ENCODE results near the gene PRSS27.

The PRSS27 gene

GRCh38 chr16:2720064-2720457, at the start of gene PRSS27:
PRSS27 (minus strand) TSS chr16:2720224; CDS start chr16:2720160, 64 bp downstream.
- DNase-seq (ENCODE audit: low read depth in 1 of 2, low spot score in 1 of 2): no peak

GRCh38 chr16:2769675-2770056, 49.6 kb upstream of the PRSS27 start:
- no peak for DNase-seq (ENCODE audit: low read depth in 1 of 2, low spot score in 1 of 2)

DNA sequence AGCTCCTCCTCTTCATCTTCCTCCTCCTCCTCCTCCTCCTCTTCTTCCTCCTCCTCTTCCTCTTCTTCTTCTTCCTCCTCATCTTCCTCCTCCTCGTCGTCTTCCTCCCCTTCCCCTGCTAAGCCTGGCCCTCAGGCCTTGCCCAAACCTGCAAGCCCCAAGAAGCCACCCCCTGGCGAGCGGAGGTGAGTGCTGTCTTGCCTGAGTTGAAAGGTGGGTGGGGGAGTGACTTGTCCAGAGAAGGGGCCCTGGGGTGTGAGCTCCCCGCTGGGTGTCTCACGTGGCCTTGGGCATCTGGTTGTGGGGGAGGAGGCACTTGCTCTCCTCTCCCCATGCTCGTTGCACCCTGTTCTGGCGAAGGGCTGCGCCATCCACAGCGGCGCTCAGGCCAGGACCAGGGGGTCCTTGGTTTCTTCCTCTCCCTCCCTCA, 49.1 kb upstream of the PRSS27 start:
- DNase-seq (ENCODE audit: low read depth in 1 of 2, low spot score in 1 of 2): no peak

DNA sequence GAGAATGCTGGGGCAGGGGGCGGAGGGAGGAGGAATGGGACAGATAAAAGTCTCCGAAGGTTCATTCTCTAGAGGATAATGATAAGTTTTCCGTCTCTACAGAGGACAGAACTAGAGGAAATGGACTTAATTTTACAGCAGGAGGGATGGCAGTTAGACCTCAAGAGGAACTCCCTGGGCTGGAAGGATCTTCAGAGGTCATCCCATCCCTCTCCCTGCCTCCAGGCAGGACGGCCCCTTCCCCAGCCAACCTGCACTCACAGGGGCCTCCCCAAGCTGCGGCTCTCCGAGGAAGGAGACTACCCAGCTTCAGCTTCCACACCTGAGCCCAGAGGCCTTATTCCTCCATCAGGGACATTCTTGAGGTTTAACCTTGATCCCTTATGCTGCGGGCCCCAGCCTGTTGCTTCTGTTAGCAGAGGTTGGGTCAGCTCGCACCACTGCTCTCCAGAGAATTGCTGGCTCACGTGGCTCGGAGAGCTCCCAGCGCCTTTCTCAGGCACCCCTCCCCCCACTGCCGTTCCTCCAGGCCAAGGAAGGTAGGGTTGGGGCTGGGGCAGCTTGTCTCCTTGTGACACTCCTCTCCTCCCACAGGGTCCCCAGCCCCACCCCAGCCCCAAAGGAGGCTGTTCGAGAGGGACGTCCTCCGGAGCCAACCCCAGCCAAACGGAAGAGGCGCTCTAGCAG, 48.5 kb upstream of the PRSS27 start:
- DNase-seq (ENCODE audit: low read depth in 1 of 2, low spot score in 1 of 2): no peak

DNA sequence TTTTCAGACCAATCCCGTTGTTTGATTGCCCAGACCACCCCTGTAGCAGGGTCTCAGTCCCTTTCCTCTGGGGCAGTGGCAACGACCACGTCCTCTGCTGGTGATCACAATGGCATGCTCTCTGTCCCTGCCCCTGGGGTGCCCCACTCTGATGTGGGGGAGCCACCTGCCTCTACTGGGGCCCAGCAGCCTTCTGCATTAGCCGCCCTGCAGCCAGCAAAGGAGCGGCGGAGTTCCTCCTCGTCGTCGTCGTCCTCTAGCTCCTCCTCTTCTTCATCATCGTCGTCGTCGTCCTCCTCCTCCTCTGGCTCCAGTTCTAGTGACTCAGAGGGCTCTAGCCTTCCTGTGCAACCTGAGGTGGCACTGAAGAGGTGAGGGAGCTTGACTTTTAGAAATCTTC, 47.9 kb upstream of the PRSS27 start:
- DNase-seq (ENCODE audit: low read depth in 1 of 2, low spot score in 1 of 2): no peak

DNA sequence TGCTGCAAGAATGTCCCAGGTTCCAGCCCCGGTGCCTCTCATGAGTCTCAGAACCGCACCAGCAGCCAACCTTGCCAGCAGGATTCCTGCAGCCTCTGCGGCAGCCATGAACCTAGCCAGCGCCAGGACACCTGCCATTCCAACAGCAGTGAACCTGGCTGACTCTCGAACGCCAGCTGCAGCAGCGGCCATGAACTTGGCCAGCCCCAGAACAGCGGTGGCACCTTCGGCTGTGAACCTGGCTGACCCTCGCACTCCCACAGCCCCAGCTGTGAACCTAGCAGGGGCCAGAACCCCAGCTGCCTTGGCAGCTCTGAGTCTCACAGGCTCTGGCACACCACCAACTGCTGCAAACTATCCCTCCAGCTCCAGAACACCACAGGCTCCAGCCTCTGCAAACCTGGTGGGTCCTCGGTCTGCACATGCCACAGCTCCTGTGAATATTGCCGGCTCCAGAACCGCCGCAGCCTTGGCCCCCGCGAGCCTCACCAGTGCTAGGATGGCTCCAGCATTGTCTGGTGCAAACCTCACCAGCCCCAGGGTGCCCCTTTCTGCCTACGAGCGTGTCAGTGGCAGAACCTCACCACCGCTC, 47.2 kb upstream of the PRSS27 start:
- DNase-seq (ENCODE audit: low read depth in 1 of 2, low spot score in 1 of 2): no peak

DNA sequence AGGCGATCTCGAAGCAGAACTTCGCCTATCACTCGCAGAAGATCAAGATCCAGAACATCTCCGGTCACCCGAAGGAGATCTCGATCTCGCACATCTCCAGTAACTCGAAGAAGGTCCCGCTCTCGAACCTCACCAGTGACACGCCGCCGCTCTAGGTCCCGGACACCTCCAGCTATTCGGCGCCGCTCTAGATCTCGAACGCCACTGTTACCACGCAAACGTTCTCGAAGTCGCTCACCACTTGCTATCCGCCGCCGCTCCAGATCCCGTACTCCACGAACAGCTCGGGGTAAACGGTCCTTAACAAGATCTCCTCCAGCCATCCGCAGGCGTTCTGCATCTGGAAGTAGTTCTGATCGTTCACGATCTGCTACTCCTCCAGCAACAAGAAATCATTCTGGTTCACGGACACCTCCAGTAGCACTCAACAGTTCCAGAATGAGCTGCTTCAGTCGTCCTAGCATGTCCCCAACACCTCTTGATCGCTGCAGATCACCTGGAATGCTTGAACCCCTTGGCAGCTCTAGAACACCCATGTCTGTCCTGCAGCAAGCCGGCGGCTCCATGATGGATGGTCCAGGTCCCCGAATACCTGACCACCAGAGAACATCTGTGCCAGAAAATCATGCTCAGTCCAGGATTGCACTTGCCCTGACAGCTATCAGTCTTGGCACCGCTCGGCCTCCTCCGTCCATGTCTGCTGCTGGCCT, 46.6 kb upstream of the PRSS27 start:
- DNase-seq (ENCODE audit: low read depth in 1 of 2, low spot score in 1 of 2): no peak

GRCh38 chr16:2765462-2766404, 45.7 kb upstream of the PRSS27 start:
- DNase-seq (ENCODE audit: low read depth in 1 of 2, low spot score in 1 of 2): no peak

GRCh38 chr16:2764718-2765117, 44.7 kb upstream of the PRSS27 start:
- no peak for DNase-seq (ENCODE audit: low read depth in 1 of 2, low spot score in 1 of 2)

DNA sequence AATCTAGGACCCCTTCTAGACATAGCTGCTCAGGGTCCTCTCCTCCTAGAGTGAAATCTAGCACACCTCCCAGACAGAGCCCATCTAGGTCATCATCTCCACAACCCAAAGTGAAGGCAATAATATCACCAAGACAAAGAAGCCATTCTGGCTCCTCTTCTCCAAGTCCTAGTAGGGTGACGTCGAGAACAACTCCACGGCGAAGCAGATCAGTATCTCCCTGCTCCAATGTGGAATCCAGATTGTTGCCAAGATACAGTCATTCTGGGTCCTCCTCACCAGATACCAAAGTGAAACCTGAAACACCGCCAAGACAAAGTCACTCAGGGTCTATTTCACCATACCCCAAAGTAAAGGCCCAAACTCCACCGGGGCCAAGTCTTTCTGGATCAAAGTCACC, 43.1 kb upstream of the PRSS27 start:
- DNase-seq (ENCODE audit: low read depth in 1 of 2, low spot score in 1 of 2): no peak

DNA sequence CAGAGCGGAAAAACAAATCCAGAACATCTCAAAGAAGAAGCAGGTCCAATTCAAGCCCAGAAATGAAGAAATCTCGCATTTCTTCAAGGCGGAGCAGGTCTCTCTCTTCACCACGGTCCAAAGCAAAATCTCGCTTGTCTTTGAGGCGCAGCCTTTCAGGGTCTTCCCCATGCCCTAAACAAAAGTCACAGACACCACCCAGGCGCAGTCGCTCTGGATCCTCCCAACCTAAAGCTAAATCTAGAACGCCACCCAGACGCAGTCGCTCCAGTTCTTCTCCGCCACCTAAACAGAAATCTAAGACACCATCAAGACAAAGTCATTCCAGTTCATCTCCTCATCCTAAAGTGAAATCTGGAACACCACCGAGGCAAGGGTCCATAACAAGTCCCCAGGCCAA, 42.7 kb upstream of the PRSS27 start:
- DNase-seq (ENCODE audit: low read depth in 1 of 2, low spot score in 1 of 2): no peak

GRCh38 chr16:2761886-2762583, 42.0 kb upstream of the PRSS27 start:
- DNase-seq (ENCODE audit: low read depth in 1 of 2, low spot score in 1 of 2): no peak

- DNase-seq (ENCODE audit: low read depth in 1 of 2, low spot score in 1 of 2): no peak
Observed at GRCh38 chr16:2761472-2761871, 41.4 kb upstream of the PRSS27 start.

DNA sequence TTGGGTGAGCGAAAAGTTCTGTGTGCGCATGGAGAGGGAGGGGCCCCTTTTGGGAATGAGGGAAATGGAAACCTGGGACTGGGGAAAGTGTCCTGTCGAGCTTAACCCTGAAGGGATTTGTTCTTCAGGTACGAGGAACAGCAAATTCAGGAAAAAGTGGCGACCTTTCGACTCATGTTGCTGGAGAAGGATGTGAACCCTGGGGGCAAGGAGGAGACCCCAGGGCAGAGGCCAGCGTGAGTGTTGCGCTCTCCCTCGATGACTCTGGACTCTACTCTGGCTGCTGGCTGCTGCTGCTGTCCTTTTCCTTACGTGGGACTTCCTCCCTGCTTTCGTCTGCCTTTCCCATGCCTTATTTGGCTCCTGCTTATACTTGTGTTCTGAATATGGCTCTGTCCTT, 37.3 kb upstream of the PRSS27 start:
- DNase-seq (ENCODE audit: low read depth in 1 of 2, low spot score in 1 of 2): no peak

DNA sequence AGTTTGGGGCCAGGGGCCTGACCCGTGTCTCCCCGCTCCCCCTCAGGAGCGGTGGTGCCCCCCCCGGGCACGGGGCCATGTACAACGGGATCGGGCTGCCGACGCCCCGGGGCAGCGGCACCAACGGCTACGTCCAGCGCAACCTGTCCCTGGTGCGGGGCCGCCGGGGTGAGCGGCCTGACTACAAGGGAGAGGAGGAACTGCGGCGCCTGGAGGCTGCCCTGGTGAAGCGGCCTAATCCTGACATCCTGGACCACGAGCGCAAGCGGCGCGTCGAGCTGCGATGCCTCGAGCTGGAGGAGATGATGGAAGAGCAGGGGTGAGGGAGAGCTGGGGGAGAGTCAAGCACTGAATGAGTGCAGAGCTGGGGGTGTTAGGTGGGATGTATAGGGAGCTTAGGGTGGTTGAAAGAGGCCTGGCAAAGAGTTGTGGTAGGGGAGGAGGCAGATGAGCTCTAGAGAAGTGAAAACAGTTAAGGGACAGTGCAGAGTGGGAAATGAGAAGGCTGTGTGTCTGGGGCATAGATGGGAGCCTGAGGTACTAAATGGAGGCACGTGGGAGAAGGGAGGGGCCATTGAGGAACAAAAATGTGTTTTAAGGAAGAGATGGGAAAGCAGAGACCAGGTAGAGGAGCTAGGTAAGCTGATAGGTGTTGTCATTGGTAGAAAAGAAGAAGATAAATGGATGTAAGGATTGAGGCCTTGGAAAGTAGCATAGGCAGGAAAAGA, 36.4 kb upstream of the PRSS27 start:
- no peak for DNase-seq (ENCODE audit: low read depth in 1 of 2, low spot score in 1 of 2)

GRCh38 chr16:2755158-2755557, 35.1 kb upstream of the PRSS27 start:
- DNase-seq (ENCODE audit: low read depth in 1 of 2, low spot score in 1 of 2): no peak

DNA sequence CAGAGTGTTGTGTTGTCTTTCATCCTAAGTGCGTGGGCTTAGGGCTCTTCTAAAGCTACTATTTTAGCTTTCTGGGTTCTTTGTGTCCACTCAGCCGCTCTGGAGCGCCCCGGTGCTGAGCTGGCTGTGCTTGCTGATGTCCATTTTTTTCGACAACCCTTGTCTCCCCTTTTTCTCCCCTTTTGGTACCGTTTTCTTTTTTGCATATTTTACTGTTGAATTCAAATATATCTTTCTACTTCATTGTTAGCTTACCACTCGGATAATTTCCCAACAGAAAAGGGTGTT, 33.7 kb upstream of the PRSS27 start:
- DNase-seq (ENCODE audit: low read depth in 1 of 2, low spot score in 1 of 2): no peak

- DNase-seq (ENCODE audit: low read depth in 1 of 2, low spot score in 1 of 2): peak in 1 of 2 donors; percentile 54
Observed at GRCh38 chr16:2752850-2753732, 33.1 kb upstream of the PRSS27 start.
